Measurements from ENCODE around the gene PDE4DIP. TPM values are rescaled to one million over a fixed set of nuclear protein-coding genes. Genes with fewer than 3 reads are reported as not detected.
"Not testable (repeated sequence)": the region's sequence is repeated elsewhere in the genome, so short reads cannot be mapped to it uniquely, and the experiment has no call there.

PDE4DIP gene
- total RNA-seq, 1 donor from 2014 or later, result 21.5 TPM

GRCh38 chr1:148886293-148886692, 42.1 kb downstream of the PDE4DIP start:
- not testable (repeated sequence) for H3K36me3 Mint-ChIP-seq (ENCODE audit: low read depth); H3K27ac Mint-ChIP-seq (ENCODE audit: unreplicated experiment); H3K4me3 Mint-ChIP-seq

GRCh38 chr1:148888597-148888996, 44.4 kb downstream of the PDE4DIP start:
- not testable (repeated sequence) for H3K4me3 Mint-ChIP-seq; H3K9me3 Mint-ChIP-seq; H3K4me1 Mint-ChIP-seq; H3K36me3 Mint-ChIP-seq (ENCODE audit: low read depth); H3K27me3 Mint-ChIP-seq (ENCODE audit: low read depth); DNase-seq (ENCODE audit: low read depth, low spot score); H3K27ac Mint-ChIP-seq (ENCODE audit: unreplicated experiment)

More at GRCh38 chr1:148886293-148886692, 42.1 kb downstream of the PDE4DIP start:
- not testable (repeated sequence) for H3K4me1 Mint-ChIP-seq; DNase-seq (ENCODE audit: low read depth, low spot score); H3K9me3 Mint-ChIP-seq; H3K27me3 Mint-ChIP-seq (ENCODE audit: low read depth)

GRCh38 chr1:148889267-148890074, 45.2 kb downstream of the PDE4DIP start:
- not testable (repeated sequence) for H3K27me3 Mint-ChIP-seq (ENCODE audit: low read depth); H3K27ac Mint-ChIP-seq (ENCODE audit: unreplicated experiment); H3K9me3 Mint-ChIP-seq; H3K4me3 Mint-ChIP-seq; DNase-seq (ENCODE audit: low read depth, low spot score); H3K36me3 Mint-ChIP-seq (ENCODE audit: low read depth); H3K4me1 Mint-ChIP-seq

- not testable (repeated sequence) for H3K4me1 Mint-ChIP-seq; H3K36me3 Mint-ChIP-seq (ENCODE audit: low read depth); H3K27ac Mint-ChIP-seq (ENCODE audit: unreplicated experiment); H3K9me3 Mint-ChIP-seq; DNase-seq (ENCODE audit: low read depth, low spot score); H3K4me3 Mint-ChIP-seq; H3K27me3 Mint-ChIP-seq (ENCODE audit: low read depth)
Observed at GRCh38 chr1:148890075-148890568, 45.9 kb downstream of the PDE4DIP start.

- H3K4me1 Mint-ChIP-seq; H3K9me3 Mint-ChIP-seq; H3K4me3 Mint-ChIP-seq; DNase-seq (ENCODE audit: low read depth, low spot score); H3K36me3 Mint-ChIP-seq (ENCODE audit: low read depth); H3K27me3 Mint-ChIP-seq (ENCODE audit: low read depth); H3K27ac Mint-ChIP-seq (ENCODE audit: unreplicated experiment): not testable (repeated sequence)
Observed at GRCh38 chr1:148894360-148895352, 50.4 kb downstream of the PDE4DIP start.

- not testable (repeated sequence) for H3K36me3 Mint-ChIP-seq (ENCODE audit: low read depth); H3K27me3 Mint-ChIP-seq (ENCODE audit: low read depth); H3K4me1 Mint-ChIP-seq; DNase-seq (ENCODE audit: low read depth, low spot score); H3K27ac Mint-ChIP-seq (ENCODE audit: unreplicated experiment); H3K4me3 Mint-ChIP-seq; H3K9me3 Mint-ChIP-seq
Observed at GRCh38 chr1:148900026-148900425, 55.8 kb downstream of the PDE4DIP start.

GRCh38 chr1:148900691-148901090, 56.5 kb downstream of the PDE4DIP start:
- DNase-seq (ENCODE audit: low read depth, low spot score); H3K4me3 Mint-ChIP-seq; H3K4me1 Mint-ChIP-seq; H3K27me3 Mint-ChIP-seq (ENCODE audit: low read depth); H3K9me3 Mint-ChIP-seq; H3K27ac Mint-ChIP-seq (ENCODE audit: unreplicated experiment); H3K36me3 Mint-ChIP-seq (ENCODE audit: low read depth): not testable (repeated sequence)

GRCh38 chr1:148901150-148901952, 57.1 kb downstream of the PDE4DIP start:
- H3K36me3 Mint-ChIP-seq (ENCODE audit: low read depth); H3K4me1 Mint-ChIP-seq; H3K27ac Mint-ChIP-seq (ENCODE audit: unreplicated experiment); H3K9me3 Mint-ChIP-seq; H3K27me3 Mint-ChIP-seq (ENCODE audit: low read depth); H3K4me3 Mint-ChIP-seq; DNase-seq (ENCODE audit: low read depth, low spot score): not testable (repeated sequence)

GRCh38 chr1:148901953-148902341, 57.7 kb downstream of the PDE4DIP start:
- H3K27ac Mint-ChIP-seq (ENCODE audit: unreplicated experiment); H3K27me3 Mint-ChIP-seq (ENCODE audit: low read depth); H3K9me3 Mint-ChIP-seq; H3K4me1 Mint-ChIP-seq; H3K36me3 Mint-ChIP-seq (ENCODE audit: low read depth); DNase-seq (ENCODE audit: low read depth, low spot score); H3K4me3 Mint-ChIP-seq: not testable (repeated sequence)

GRCh38 chr1:148909219-148909826, 65.1 kb downstream of the PDE4DIP start:
- not testable (repeated sequence) for H3K27me3 Mint-ChIP-seq (ENCODE audit: low read depth); H3K4me1 Mint-ChIP-seq; H3K4me3 Mint-ChIP-seq; H3K36me3 Mint-ChIP-seq (ENCODE audit: low read depth); H3K27ac Mint-ChIP-seq (ENCODE audit: unreplicated experiment); DNase-seq (ENCODE audit: low read depth, low spot score); H3K9me3 Mint-ChIP-seq

- not testable (repeated sequence) for H3K4me1 Mint-ChIP-seq; DNase-seq (ENCODE audit: low read depth, low spot score); H3K27ac Mint-ChIP-seq (ENCODE audit: unreplicated experiment); H3K36me3 Mint-ChIP-seq (ENCODE audit: low read depth); H3K27me3 Mint-ChIP-seq (ENCODE audit: low read depth); H3K9me3 Mint-ChIP-seq; H3K4me3 Mint-ChIP-seq
Observed at GRCh38 chr1:148911303-148911928, 67.2 kb downstream of the PDE4DIP start.

- not testable (repeated sequence) for H3K27me3 Mint-ChIP-seq (ENCODE audit: low read depth); H3K4me1 Mint-ChIP-seq; H3K9me3 Mint-ChIP-seq; DNase-seq (ENCODE audit: low read depth, low spot score); H3K27ac Mint-ChIP-seq (ENCODE audit: unreplicated experiment); H3K4me3 Mint-ChIP-seq; H3K36me3 Mint-ChIP-seq (ENCODE audit: low read depth)
Observed at GRCh38 chr1:148916222-148916621, 72.0 kb downstream of the PDE4DIP start.

All from neural crest cell (in vitro differentiated cells).